ENCODE measurements around the gene OR4K15. TPM values are rescaled to one million over a fixed set of nuclear protein-coding genes. Genes with fewer than 3 reads are reported as not detected.

Gene OR4K15
- total RNA-seq, 2 experiments from 2014 or later = not detected

Other genes starting within 250 kb of the OR4K15 start
- not detected for gene OR4Q3, start 232.0 kb upstream of the OR4K15 start, total RNA-seq
- gene OR4M1, start 202.1 kb upstream of the OR4K15 start, total RNA-seq = not detected
- not detected for gene OR4N2, start 171.8 kb upstream of the OR4K15 start, total RNA-seq
- gene OR4K2, start 100.4 kb upstream of the OR4K15 start, total RNA-seq = not detected
- not detected for gene OR4K5, start 55.0 kb upstream of the OR4K15 start, total RNA-seq
- not detected for gene OR4K1, start 44.7 kb upstream of the OR4K15 start, total RNA-seq
- not detected for gene OR4Q2, start 26.6 kb downstream of the OR4K15 start, total RNA-seq
- gene OR4K14, start 43.7 kb downstream of the OR4K15 start, total RNA-seq = not detected
- gene OR4K13, start 60.4 kb downstream of the OR4K15 start, total RNA-seq = not detected
- gene OR4L1, start 84.5 kb downstream of the OR4K15 start, total RNA-seq = not detected
- not detected for gene OR4K17, start 135.1 kb downstream of the OR4K15 start, total RNA-seq
- gene OR4N5, start 163.2 kb downstream of the OR4K15 start, total RNA-seq = not detected
- gene OR11G2, start 215.3 kb downstream of the OR4K15 start, total RNA-seq = not detected
- gene OR11H6, start 248.1 kb downstream of the OR4K15 start, total RNA-seq = not detected